ENCODE results near the gene ZMAT3.
"Not testable (repeated sequence)": the region's sequence is repeated elsewhere in the genome, so short reads cannot be mapped to it uniquely, and the experiment has no call there.

Gene ZMAT3

GRCh38 chr3:179071323-179072099, at the start of gene ZMAT3:
Gene ZMAT3, minus strand, starts transcription at chr3:179071809. Its CDS starts 4,057 bp downstream, at chr3:179067752.
- DNase-seq (ENCODE audit: low read depth, low spot score): no peak

GRCh38 chr3:179116816-179117215, 45.2 kb upstream of the ZMAT3 start:
- no peak for DNase-seq (ENCODE audit: low read depth, low spot score)

- not testable (repeated sequence) for DNase-seq (ENCODE audit: low read depth, low spot score)
Measured at GRCh38 chr3:179115444-179115843, 43.8 kb upstream of the ZMAT3 start.

- DNase-seq (ENCODE audit: low read depth, low spot score): no peak
Measured at GRCh38 chr3:179113903-179114302, 42.3 kb upstream of the ZMAT3 start.

- no peak for DNase-seq (ENCODE audit: low read depth, low spot score)
Measured at GRCh38 chr3:179108086-179108485, 36.5 kb upstream of the ZMAT3 start.

- DNase-seq (ENCODE audit: low read depth, low spot score): no peak
Measured at GRCh38 chr3:179107617-179108016, 36.0 kb upstream of the ZMAT3 start.

GRCh38 chr3:179105881-179106280, 34.3 kb upstream of the ZMAT3 start:
- DNase-seq (ENCODE audit: low read depth, low spot score): no peak

- no peak for DNase-seq (ENCODE audit: low read depth, low spot score)
Measured at GRCh38 chr3:179100652-179101051, 29.0 kb upstream of the ZMAT3 start.

GRCh38 chr3:179098388-179099077, 26.9 kb upstream of the ZMAT3 start:
- no peak for DNase-seq (ENCODE audit: low read depth, low spot score)

- DNase-seq (ENCODE audit: low read depth, low spot score): no peak
Measured at GRCh38 chr3:179093807-179094206, 22.2 kb upstream of the ZMAT3 start.

- DNase-seq (ENCODE audit: low read depth, low spot score): no peak
Measured at GRCh38 chr3:179091113-179091512, 19.5 kb upstream of the ZMAT3 start.

GRCh38 chr3:179088306-179088705, 16.7 kb upstream of the ZMAT3 start:
- no peak for DNase-seq (ENCODE audit: low read depth, low spot score)

GRCh38 chr3:179083977-179084376, 12.4 kb upstream of the ZMAT3 start:
- DNase-seq (ENCODE audit: low read depth, low spot score): no peak

GRCh38 chr3:179082416-179082815, 10.8 kb upstream of the ZMAT3 start:
- DNase-seq (ENCODE audit: low read depth, low spot score): no peak

GRCh38 chr3:179081885-179082284, 10.3 kb upstream of the ZMAT3 start:
- DNase-seq (ENCODE audit: low read depth, low spot score): no peak

GRCh38 chr3:179079537-179079936, 7.9 kb upstream of the ZMAT3 start:
- no peak for DNase-seq (ENCODE audit: low read depth, low spot score)

- no peak for DNase-seq (ENCODE audit: low read depth, low spot score)
Measured at GRCh38 chr3:179076243-179077027, 4.8 kb upstream of the ZMAT3 start.

- no peak for DNase-seq (ENCODE audit: low read depth, low spot score)
Measured at GRCh38 chr3:179074656-179075055, 3.0 kb upstream of the ZMAT3 start.

- DNase-seq (ENCODE audit: low read depth, low spot score): no peak
Measured at GRCh38 chr3:179073816-179074215, 2.2 kb upstream of the ZMAT3 start.

GRCh38 chr3:179072100-179072438, 460 bp upstream of the ZMAT3 start:
- DNase-seq (ENCODE audit: low read depth, low spot score): no peak

GRCh38 chr3:179071027-179071322, 634 bp downstream of the ZMAT3 start:
- no peak for DNase-seq (ENCODE audit: low read depth, low spot score)

- DNase-seq (ENCODE audit: low read depth, low spot score): no peak
Measured at GRCh38 chr3:179069762-179070390, 1.7 kb downstream of the ZMAT3 start.

All from iPS DF 19.7 (cell line).